Measurements from ENCODE around the gene GBE1.

Gene GBE1

GRCh38 chr3:81531263-81531662 is 230.2 kb downstream of the GBE1 start:
- TF ChIP-seq, protein P1, sequence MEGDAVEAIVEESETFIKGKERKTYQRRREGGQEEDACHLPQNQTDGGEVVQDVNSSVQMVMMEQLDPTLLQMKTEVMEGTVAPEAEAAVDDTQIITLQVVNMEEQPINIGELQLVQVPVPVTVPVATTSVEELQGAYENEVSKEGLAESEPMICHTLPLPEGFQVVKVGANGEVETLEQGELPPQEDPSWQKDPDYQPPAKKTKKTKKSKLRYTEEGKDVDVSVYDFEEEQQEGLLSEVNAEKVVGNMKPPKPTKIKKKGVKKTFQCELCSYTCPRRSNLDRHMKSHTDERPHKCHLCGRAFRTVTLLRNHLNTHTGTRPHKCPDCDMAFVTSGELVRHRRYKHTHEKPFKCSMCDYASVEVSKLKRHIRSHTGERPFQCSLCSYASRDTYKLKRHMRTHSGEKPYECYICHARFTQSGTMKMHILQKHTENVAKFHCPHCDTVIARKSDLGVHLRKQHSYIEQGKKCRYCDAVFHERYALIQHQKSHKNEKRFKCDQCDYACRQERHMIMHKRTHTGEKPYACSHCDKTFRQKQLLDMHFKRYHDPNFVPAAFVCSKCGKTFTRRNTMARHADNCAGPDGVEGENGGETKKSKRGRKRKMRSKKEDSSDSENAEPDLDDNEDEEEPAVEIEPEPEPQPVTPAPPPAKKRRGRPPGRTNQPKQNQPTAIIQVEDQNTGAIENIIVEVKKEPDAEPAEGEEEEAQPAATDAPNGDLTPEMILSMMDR (conservative IDR thresholded peaks at IDR 0.05; ENCODE audit: low read depth, low read length), result no peak
- DNase-seq (ENCODE audit: low read depth), result no peak

GRCh38 chr3:81530180-81530939 is 231.1 kb downstream of the GBE1 start:
- no peak for DNase-seq (ENCODE audit: low read depth)
- TF ChIP-seq, protein P1 (conservative IDR thresholded peaks at IDR 0.05; ENCODE audit: low read depth, low read length), result no peak
- no peak overlapping the region for H3K4me3 ChIP-seq (ENCODE audit: low read length)

More at GRCh38 chr3:81531263-81531662, 230.2 kb downstream of the GBE1 start:
- no peak overlapping the region for H3K4me3 ChIP-seq (ENCODE audit: low read length)

DNA sequence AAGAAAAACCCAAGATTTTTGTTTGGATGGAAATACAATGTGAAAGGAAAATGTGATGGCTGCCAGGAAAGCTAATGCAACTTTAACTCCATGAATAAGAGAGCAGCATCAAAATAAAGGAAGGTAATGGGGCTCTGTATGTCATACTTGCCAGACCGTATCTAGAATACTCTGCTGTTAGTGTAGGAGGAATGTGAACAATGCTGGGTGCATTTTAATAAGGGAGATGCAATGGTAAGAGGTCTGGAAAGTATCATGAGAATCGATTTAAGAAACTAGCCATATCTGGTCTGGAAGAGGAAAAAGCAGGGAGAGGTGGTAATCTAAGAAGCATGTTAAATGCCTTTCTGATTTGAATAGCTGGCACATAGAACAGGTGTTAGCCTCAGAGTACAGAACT is 239.6 kb downstream of the GBE1 start:
- H3K4me3 ChIP-seq (ENCODE audit: low read length), result no peak overlapping the region
- DNase-seq (ENCODE audit: low read depth), result no peak
- TF ChIP-seq, protein P1 (conservative IDR thresholded peaks at IDR 0.05; ENCODE audit: low read depth, low read length), result no peak

- no peak overlapping the region for H3K4me3 ChIP-seq (ENCODE audit: low read length)
- TF ChIP-seq, protein P1 (conservative IDR thresholded peaks at IDR 0.05; ENCODE audit: low read depth, low read length), result no peak
- DNase-seq (ENCODE audit: low read depth), result no peak
These were observed 242.5 kb downstream of the GBE1 start for GRCh38 chr3:81518945-81519344.

DNA sequence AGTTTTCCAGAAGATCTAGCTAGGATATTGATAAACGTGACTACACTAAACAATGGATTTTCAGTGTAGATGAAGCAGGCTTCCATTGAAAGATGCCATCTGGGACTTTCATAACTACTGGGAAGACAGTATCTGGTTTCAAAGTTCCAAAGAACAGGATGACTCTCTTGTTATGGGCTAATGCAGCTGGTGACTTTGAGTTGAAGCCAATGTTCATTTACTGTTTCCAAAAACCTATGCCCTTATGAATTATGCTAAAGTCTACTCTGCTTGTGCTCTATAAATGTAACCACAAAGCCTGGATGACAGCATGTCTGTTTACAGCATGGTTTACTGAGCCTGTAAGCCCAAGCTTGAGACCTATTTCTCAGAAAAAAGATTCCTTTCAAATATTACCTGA is 245.4 kb downstream of the GBE1 start:
- TF ChIP-seq, protein P1 (conservative IDR thresholded peaks at IDR 0.05; ENCODE audit: low read depth, low read length), result no peak
- no peak for DNase-seq (ENCODE audit: low read depth)
- H3K4me3 ChIP-seq (ENCODE audit: low read length), result no peak overlapping the region

DNA sequence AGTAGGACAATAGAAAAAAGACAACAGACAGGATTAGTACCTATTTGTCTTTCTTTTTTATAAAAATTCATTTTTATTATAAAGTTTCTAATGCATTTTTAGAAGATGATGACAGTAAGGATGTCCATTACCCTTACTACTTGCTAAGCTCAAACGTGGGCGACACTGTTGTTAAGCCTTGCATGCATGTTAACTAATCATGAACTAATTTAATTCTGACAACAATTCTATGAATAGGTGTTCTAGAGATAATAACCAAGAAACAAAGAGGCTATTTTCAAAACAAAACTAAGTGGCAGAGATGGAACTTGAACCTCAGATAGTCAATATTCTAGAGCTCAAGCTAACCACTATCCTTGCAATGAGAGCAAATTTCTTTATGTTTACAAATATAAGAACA is 247.9 kb downstream of the GBE1 start:
- TF ChIP-seq, protein P1 (conservative IDR thresholded peaks at IDR 0.05; ENCODE audit: low read depth, low read length), result no peak
- no peak overlapping the region for H3K4me3 ChIP-seq (ENCODE audit: low read length)
- DNase-seq (ENCODE audit: low read depth), result no peak

DNA sequence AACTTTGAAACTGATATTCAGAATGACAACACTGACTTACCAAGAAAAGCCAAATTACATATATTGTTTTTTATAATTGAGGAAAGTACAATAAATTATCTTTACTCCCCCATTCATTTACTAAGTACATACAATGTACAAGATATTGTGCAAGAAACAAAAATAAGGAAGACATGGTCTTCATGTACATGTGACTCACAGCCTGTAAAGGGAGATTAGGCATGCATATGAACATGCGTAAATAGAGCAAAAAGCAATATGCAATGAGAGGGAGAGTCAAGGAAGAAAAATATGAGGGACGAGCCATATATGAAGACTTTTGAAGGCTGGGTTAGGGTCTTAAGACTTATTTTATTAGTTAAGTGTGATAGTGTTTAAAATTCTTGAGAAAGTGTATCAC is 258.4 kb downstream of the GBE1 start:
- no peak overlapping the region for H3K4me3 ChIP-seq (ENCODE audit: low read length)
- TF ChIP-seq, protein P1 (conservative IDR thresholded peaks at IDR 0.05; ENCODE audit: low read depth, low read length), result no peak
- no peak for DNase-seq (ENCODE audit: low read depth)

Data from retinal pigment epithelial cell (primary cell).